ENCODE measurements around the gene UQCRQ. TPM values are rescaled to one million over a fixed set of nuclear protein-coding genes. Genes with fewer than 3 reads are reported as not detected.

UQCRQ gene
- total and polyA plus RNA-seq, 2 of the 13 experiments (the other 11 are each of a cell fraction or from before 2014, with no cell fraction given), result 257 to 575 TPM

- intact Hi-C loops (cut with micrococcal nuclease; ENCODE audit: unreplicated experiment), result no loop called here
- CTCF ChIA-PET (ENCODE audit: low intra/inter-chr PET ratio, low total read pairs), result no interaction called here
- FAIRE-seq, result no peak
- Histone ChIP-seq H3K27me3 (ENCODE audit: control insufficient read depth in 1 of 2, insufficient read depth in 2 of 2, low read length in 2 of 2) (no peaks in the 10 kb centered on the region), H3K9me3 (ENCODE audit: low read length) (no peaks in the 10 kb centered on the region), H4K20me1 (ENCODE audit: insufficient read depth, low read length) (no peaks in the 10 kb centered on the region), H2AFZ (ENCODE audit: low read length) (no peak overlapping the region), H3K4me3 (replicated peaks in 1 of 3; ENCODE audit: insufficient read depth in 1 of 3, low read depth in 2 of 3, low read length in 3 of 3) (no peak overlapping the region), H3K79me2 (ENCODE audit: insufficient read depth, low read length) (peaks cover 26% of the 10 kb centered on the region), H3K36me3 (replicated peaks in 1 of 2; ENCODE audit: control insufficient read depth in 1 of 2, insufficient read depth in 2 of 2, low read length in 2 of 2) (no peaks in the 10 kb centered on the region), H3K4me1 (ENCODE audit: insufficient read depth, low read length) (peaks cover 75% of the 10 kb centered on the region), H3K27ac (ENCODE audit: extremely low read length, insufficient read depth, low read length) (no peak overlapping the region), H3K4me2 (ENCODE audit: low read depth, low read length) (no peak overlapping the region), H3K9ac (ENCODE audit: insufficient read depth, low read depth, low read length) (no peak overlapping the region)
- TF ChIP-seq ZFYVE20 (CRISPR knock-in tag; IDR thresholded peaks at IDR 0.05; ENCODE audit: borderline replicate concordance, low read depth), result no peak
- TF ChIP-seq CENPBD1 (CRISPR knock-in tag; IDR thresholded peaks at IDR 0.05; ENCODE audit: borderline replicate concordance, low read depth), result no peak
- TF ChIP-seq MAF1 (CRISPR knock-in tag; IDR thresholded peaks at IDR 0.05; ENCODE audit: borderline replicate concordance), result no peak
- no peak for TF ChIP-seq SIX1 (CRISPR knock-in tag; IDR thresholded peaks at IDR 0.05; ENCODE audit: borderline replicate concordance)
- TF ChIP-seq ZNF20 (CRISPR knock-in tag; IDR thresholded peaks at IDR 0.05), result no peak
- TF ChIP-seq ATF7 (IDR thresholded peaks at IDR 0.05), result no peak
- TF ChIP-seq ATF7 (CRISPR knock-in tag; IDR thresholded peaks at IDR 0.05), result no peak
- TF ChIP-seq NCOR1 (IDR thresholded peaks at IDR 0.05; ENCODE audit: borderline replicate concordance, low read length), result no peak
- no peak for TF ChIP-seq SAFB2 (CRISPR knock-in tag; IDR thresholded peaks at IDR 0.05; ENCODE audit: borderline replicate concordance, low read depth)
- TF ChIP-seq ZNF138 (CRISPR knock-in tag; IDR thresholded peaks at IDR 0.05; ENCODE audit: low read depth), result no peak
- BruUV-seq (replicated peaks), result no TSS peak
- 90% methylated on average over 5 of the region's 5 CpGs for WGBS (ENCODE audit: low lambda C conversion rate)
- in situ Hi-C loops (cut with HindIII; ENCODE audit: extremely low pct_ligation_motif_present, low pct_unique_long_range_greater_than_20kb), result loop anchor here (5.0 kb wide), 1 partner anchor 40 kb away; the partner anchor contains the start of gene LEAP2
- POLR2A ChIA-PET, result interaction anchor here (0.8 to 6.6 kb wide), 3 partner anchors 35 to 50 kb away, joined by 4 to 91 read pairs (median 22); partner anchors contain the start of genes GDF9 and UQCRQ
- no peak for ATAC-seq
- no peak for DNase-seq (ENCODE audit: low spot score)
These were observed 33.8 kb upstream of the UQCRQ start for GRCh38 chr5:132832612-132833011.
